Smooth muscle cell of the brain vasculature (primary cell): Measurements from ENCODE around the gene PEBP1.

Source experiments
- DNase-seq: peaks from one replicate; pipeline ENCODE4 v3.0.0-alpha.2; 2012; ENCODE audit warnings: low read depth, low spot score

The PEBP1 gene

DNA sequence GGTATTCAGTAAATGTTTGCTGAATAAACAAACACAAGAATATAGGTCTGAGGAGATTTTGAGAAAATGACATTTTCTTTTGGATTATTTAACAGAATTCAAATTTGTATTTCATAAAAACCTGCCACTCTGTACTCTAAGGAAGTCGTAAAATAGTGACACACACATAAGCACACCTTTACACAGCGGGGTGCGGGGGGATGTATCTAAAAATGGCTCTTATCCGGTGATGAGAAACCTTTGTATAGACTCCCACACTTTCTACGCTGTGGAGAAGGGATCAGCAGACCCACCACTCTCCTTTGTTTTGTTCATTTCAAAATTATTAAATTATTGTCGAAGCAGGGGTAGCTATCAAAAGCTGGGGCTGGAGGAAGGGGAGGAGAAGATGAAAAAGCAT lies 58.0 kb downstream of the PEBP1 start:
- no peak for DNase-seq
